WTC11 (cell line): ENCODE measurements around the gene MRPL34.

Source experiments
- CREB1 ChIP-seq: sonication (generic); formaldehyde crosslinking; IDR thresholded peaks from 2 replicates; pipeline ENCODE4 v1.8.0; 2023; ENCODE audit warnings: mild to moderate bottlenecking, missing genetic modification reagents
- ZNF219 ChIP-seq: sonication (generic); formaldehyde crosslinking; IDR thresholded peaks from 2 replicates; pipeline ENCODE4 v1.8.0; 2023; ENCODE audit warnings: missing genetic modification reagents, mild to moderate bottlenecking, borderline replicate concordance
- ZNF317 ChIP-seq: sonication (generic); formaldehyde crosslinking; IDR thresholded peaks from 2 replicates; pipeline ENCODE4 v1.8.1; 2023; ENCODE audit warnings: low read depth, mild to moderate bottlenecking, moderate library complexity, missing genetic modification reagents, borderline replicate concordance
- TF ChIP-seq, protein P1 (sequence below): sonication (generic); formaldehyde crosslinking; IDR thresholded peaks from 2 replicates; pipeline ENCODE4 v1.8.1; 2023; ENCODE audit warnings: mild to moderate bottlenecking, missing genetic modification reagents, borderline replicate concordance
- TF ChIP-seq, protein P2 (sequence below): fragments of 200-600 bp; IDR thresholded peaks from 2 replicates; pipeline ENCODE4 v1.8.0; 2022; ENCODE audit warnings: antibody characterized with exemption
- TF ChIP-seq, protein P3 (sequence below): fragments of 250-450 bp; sonication (Bioruptor Pico); IDR thresholded peaks from 2 replicates; pipeline ENCODE4 v1.8.0; 2021; ENCODE audit warnings: mild to moderate bottlenecking
- TF ChIP-seq, protein P4 (sequence below): sonication (generic); formaldehyde crosslinking; IDR thresholded peaks from 2 replicates; pipeline ENCODE4 v1.8.1; 2022; ENCODE audit warnings: low read depth, missing genetic modification reagents, borderline replicate concordance

DNA sequence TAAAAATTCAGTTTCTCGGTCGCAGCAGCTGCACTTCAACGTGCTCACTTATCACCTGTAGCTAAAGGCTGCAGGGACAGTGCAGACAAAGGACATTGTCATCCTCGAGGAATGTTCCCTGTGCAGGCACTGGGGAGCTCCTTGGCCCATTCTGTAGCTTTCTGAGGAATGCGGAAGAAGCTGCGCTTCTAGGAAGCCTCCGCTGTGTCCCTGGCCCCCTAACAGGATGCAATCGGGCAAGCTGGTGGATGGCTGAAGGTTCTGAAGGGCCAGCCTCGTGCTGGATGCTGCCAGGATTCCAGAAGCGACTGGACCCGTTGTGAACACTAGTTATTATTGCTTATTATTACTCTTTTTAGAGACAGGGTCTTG lies 20.9 kb downstream of the MRPL34 start:
- TF ChIP-seq, protein P1, sequence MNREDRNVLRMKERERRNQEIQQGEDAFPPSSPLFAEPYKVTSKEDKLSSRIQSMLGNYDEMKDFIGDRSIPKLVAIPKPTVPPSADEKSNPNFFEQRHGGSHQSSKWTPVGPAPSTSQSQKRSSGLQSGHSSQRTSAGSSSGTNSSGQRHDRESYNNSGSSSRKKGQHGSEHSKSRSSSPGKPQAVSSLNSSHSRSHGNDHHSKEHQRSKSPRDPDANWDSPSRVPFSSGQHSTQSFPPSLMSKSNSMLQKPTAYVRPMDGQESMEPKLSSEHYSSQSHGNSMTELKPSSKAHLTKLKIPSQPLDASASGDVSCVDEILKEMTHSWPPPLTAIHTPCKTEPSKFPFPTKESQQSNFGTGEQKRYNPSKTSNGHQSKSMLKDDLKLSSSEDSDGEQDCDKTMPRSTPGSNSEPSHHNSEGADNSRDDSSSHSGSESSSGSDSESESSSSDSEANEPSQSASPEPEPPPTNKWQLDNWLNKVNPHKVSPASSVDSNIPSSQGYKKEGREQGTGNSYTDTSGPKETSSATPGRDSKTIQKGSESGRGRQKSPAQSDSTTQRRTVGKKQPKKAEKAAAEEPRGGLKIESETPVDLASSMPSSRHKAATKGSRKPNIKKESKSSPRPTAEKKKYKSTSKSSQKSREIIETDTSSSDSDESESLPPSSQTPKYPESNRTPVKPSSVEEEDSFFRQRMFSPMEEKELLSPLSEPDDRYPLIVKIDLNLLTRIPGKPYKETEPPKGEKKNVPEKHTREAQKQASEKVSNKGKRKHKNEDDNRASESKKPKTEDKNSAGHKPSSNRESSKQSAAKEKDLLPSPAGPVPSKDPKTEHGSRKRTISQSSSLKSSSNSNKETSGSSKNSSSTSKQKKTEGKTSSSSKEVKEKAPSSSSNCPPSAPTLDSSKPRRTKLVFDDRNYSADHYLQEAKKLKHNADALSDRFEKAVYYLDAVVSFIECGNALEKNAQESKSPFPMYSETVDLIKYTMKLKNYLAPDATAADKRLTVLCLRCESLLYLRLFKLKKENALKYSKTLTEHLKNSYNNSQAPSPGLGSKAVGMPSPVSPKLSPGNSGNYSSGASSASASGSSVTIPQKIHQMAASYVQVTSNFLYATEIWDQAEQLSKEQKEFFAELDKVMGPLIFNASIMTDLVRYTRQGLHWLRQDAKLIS (CRISPR knock-in tag): no peak
- TF ChIP-seq ZNF219 (CRISPR knock-in tag) (no peak), ZNF317 (no peak), CREB1 (CRISPR knock-in tag) (no peak)
- TF ChIP-seq, protein P2, sequence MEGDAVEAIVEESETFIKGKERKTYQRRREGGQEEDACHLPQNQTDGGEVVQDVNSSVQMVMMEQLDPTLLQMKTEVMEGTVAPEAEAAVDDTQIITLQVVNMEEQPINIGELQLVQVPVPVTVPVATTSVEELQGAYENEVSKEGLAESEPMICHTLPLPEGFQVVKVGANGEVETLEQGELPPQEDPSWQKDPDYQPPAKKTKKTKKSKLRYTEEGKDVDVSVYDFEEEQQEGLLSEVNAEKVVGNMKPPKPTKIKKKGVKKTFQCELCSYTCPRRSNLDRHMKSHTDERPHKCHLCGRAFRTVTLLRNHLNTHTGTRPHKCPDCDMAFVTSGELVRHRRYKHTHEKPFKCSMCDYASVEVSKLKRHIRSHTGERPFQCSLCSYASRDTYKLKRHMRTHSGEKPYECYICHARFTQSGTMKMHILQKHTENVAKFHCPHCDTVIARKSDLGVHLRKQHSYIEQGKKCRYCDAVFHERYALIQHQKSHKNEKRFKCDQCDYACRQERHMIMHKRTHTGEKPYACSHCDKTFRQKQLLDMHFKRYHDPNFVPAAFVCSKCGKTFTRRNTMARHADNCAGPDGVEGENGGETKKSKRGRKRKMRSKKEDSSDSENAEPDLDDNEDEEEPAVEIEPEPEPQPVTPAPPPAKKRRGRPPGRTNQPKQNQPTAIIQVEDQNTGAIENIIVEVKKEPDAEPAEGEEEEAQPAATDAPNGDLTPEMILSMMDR: no peak
- TF ChIP-seq, protein P3, sequence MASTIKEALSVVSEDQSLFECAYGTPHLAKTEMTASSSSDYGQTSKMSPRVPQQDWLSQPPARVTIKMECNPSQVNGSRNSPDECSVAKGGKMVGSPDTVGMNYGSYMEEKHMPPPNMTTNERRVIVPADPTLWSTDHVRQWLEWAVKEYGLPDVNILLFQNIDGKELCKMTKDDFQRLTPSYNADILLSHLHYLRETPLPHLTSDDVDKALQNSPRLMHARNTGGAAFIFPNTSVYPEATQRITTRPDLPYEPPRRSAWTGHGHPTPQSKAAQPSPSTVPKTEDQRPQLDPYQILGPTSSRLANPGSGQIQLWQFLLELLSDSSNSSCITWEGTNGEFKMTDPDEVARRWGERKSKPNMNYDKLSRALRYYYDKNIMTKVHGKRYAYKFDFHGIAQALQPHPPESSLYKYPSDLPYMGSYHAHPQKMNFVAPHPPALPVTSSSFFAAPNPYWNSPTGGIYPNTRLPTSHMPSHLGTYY (CRISPR knock-in tag): no peak
- TF ChIP-seq, protein P4, sequence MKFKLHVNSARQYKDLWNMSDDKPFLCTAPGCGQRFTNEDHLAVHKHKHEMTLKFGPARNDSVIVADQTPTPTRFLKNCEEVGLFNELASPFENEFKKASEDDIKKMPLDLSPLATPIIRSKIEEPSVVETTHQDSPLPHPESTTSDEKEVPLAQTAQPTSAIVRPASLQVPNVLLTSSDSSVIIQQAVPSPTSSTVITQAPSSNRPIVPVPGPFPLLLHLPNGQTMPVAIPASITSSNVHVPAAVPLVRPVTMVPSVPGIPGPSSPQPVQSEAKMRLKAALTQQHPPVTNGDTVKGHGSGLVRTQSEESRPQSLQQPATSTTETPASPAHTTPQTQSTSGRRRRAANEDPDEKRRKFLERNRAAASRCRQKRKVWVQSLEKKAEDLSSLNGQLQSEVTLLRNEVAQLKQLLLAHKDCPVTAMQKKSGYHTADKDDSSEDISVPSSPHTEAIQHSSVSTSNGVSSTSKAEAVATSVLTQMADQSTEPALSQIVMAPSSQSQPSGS (CRISPR knock-in tag): no peak
